Sigmoid colon (tissue), 7 donors: Measurements from ENCODE around the gene AIF1. TPM values are rescaled to one million over a fixed set of nuclear protein-coding genes. Genes with fewer than 3 reads are reported as not detected.

Experiments
- DNase-seq: peaks from one replicate; pipeline ENCODE4 v3.0.0-alpha.2; 2019
- H3K27ac ChIP-seq, 4 donors: fragments of 200-600 bp; sonication (generic); one replicate each; pipeline ENCODE4 v1.5.1; 2016 to 2019; ENCODE audit warnings: mild to moderate bottlenecking in 1 of 4
- H3K27me3 ChIP-seq, 3 donors: fragments of 200-600 bp; sonication (generic); one replicate each; pipeline ENCODE4 v1.5.1; 2019; ENCODE audit warnings: mild to moderate bottlenecking in 1 of 3
- H3K36me3 ChIP-seq, 4 donors: fragments of 200-600 bp; sonication (generic); one replicate each; pipeline ENCODE4 v1.5.1; 2016 to 2019
- H3K4me1 ChIP-seq, 4 donors: fragments of 200-600 bp; sonication (generic); one replicate each; pipeline ENCODE4 v1.5.1; 2017 to 2019
- H3K4me3 ChIP-seq, 4 donors: fragments of 200-600 bp; sonication (generic); one replicate each; pipeline ENCODE4 v1.5.1; 2017 to 2019; ENCODE audit warnings: mild to moderate bottlenecking in 2 of 4, moderate library complexity in 1 of 4
- H3K9me3 ChIP-seq, 4 donors: fragments of 200-600 bp in 3 of 4; sonication (generic) in 3 of 4; one replicate each; pipeline versions ENCODE4 v1.5.1 to v1.6.1; 2013 to 2019
- EP300 ChIP-seq, 4 donors: sonication (generic); formaldehyde crosslinking; IDR thresholded peaks; one replicate each; pipeline ENCODE4 v1.6.1; 2017; ENCODE audit warnings: antibody characterized with exemption in 4 of 4
- POLR2A ChIP-seq, 2 donors: fragments of 450-650 bp; IDR thresholded peaks; one replicate each; pipeline ENCODE4 v1.6.1; 2016; ENCODE audit warnings: antibody characterized with exemption in 2 of 2, mild to moderate bottlenecking in 2 of 2, moderate library complexity in 2 of 2
- POLR2AphosphoS5 ChIP-seq, 4 donors: sonication (generic); formaldehyde crosslinking; IDR thresholded peaks; one replicate each; pipeline ENCODE4 v1.6.1; 2017; ENCODE audit warnings: antibody characterized with exemption in 4 of 4
- WGBS, 2 donors: extraction: QIAGEN DNeasy Blood & Tissue Kit; methylation state at CpG; one replicate each; pipeline ENCODE4 v1.1.7; 2013; 5-methylcytosine and 5-hydroxymethylcytosine counted together
- intact Hi-C: fragments of 100-400 bp; cut with DNase I; formaldehyde crosslinking; loops from one replicate; pipeline ENCODE4 v1.15.1; 2023
- polyA plus RNA-seq, 3 donors: library from polyadenylated mRNA; stranded (reverse); fragments of 200-250 nt; gene quantifications; one replicate each; pipeline ENCODE4 v1.2.3, GENCODE V29; 2013
- total RNA-seq, 4 donors: library from RNA; depleted of rRNA; stranded (reverse); fragments of >200 nt; gene quantifications; one replicate each; pipeline ENCODE4 v1.1.0, GENCODE V29; 2016
- TF ChIP-seq, protein P1 (sequence below), 4 experiments: fragments of 450-650 bp in 3 of 4; fragments of 200-600 bp in 1 of 4; IDR thresholded peaks; one replicate each; pipeline ENCODE4 v1.5.1; 2016 to 2019; ENCODE audit warnings: antibody characterized with exemption in 4 of 4, mild to moderate bottlenecking in 3 of 4, moderate library complexity in 2 of 4
- donor health status: healthy with polysubstance abuse.
- donor health status: Bipolar disorder and iron deficiency.
- donor health status: healthy.

AIF1 gene
- total RNA-seq (10 to 100 TPM; 12.5 to 59.6 (median 36.9) TPM), polyA plus RNA-seq (100 to 1,000 TPM in 2 of 3 donors, 10 to 100 TPM in 1; 61.8 to 133 (median 114) TPM)

- Histone ChIP-seq H3K9me3 (no peaks in the 10 kb centered on the region), H3K4me1 (peaks cover 2 to 6% (median 4%) of the 10 kb centered on the region in 4 donors), H3K27me3 (no peaks in the 10 kb centered on the region), H3K27ac (peak within 1 kb of the TSS; percentile 14 to 36 (median 24)), H3K4me3 (peak within 1 kb of the TSS in 3 of 4 donors; percentile 2 to 29 (median 9)), H3K36me3 (no peaks in the 10 kb centered on the region)
- WGBS, 2 donors, result 49 to 55% methylated on average over 6 of the region's 6 CpGs
- DNase-seq, result no peak
- intact Hi-C loops, result no loop called here
- no peak for TF ChIP-seq POLR2AphosphoS5 (IDR thresholded peaks at IDR 0.05)
- TF ChIP-seq POLR2A (IDR thresholded peaks at IDR 0.05), result no peak
- no peak for TF ChIP-seq EP300 (IDR thresholded peaks at IDR 0.05)
- TF ChIP-seq, protein P1, sequence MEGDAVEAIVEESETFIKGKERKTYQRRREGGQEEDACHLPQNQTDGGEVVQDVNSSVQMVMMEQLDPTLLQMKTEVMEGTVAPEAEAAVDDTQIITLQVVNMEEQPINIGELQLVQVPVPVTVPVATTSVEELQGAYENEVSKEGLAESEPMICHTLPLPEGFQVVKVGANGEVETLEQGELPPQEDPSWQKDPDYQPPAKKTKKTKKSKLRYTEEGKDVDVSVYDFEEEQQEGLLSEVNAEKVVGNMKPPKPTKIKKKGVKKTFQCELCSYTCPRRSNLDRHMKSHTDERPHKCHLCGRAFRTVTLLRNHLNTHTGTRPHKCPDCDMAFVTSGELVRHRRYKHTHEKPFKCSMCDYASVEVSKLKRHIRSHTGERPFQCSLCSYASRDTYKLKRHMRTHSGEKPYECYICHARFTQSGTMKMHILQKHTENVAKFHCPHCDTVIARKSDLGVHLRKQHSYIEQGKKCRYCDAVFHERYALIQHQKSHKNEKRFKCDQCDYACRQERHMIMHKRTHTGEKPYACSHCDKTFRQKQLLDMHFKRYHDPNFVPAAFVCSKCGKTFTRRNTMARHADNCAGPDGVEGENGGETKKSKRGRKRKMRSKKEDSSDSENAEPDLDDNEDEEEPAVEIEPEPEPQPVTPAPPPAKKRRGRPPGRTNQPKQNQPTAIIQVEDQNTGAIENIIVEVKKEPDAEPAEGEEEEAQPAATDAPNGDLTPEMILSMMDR (IDR thresholded peaks at IDR 0.05), result no peak
Measured at GRCh38 chr6:31614684-31615578, at the start of gene AIF1. TSS of gene AIF1 (plus strand) at chr6:31615234. CDS start at chr6:31615330, 96 bp downstream.

DNA sequence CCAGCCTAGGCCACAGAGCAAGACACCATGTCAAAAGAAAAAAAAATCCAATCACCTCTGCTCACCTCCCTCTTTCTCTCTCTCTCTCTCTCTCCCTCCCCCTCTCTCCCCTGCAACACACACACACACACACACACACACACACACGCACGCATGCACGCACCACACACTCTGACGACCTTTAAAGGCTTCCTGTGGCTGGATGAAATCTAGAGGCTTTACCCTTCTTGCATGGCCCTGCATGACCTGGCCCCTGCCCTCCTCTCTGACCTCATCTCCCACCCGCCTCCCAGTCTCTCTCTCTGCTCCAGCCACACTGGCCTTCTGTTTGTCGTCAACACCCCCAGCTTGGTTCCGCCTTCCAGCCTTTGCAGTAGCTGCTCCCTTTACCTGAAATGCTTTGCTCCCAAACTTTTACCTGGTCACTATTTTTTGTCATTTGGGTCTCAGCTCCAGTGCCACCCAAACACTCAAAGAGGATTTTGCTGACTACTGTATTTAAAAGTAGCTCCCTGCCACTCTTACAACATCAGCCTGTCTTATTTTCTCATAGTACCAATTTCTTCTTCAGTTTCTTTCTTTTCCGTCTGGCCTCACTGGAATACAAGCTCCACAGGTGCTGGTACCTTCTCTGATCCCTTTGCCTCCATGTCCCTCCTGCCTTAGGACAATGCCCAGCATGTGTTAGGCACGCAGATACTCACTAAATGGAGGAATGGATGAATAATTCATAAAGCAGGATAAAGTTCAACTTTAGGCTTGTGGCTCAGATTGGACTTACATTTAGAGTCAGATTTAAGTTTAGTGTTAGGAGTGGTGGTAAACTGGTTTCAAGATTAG, 47.3 kb upstream of the AIF1 start:
- no peaks in the 10 kb centered on the region for H3K9me3 ChIP-seq
- peaks cover 0 to 28% (median 0%) of the 10 kb centered on the region in 3 donors for H3K27me3 ChIP-seq
- no peaks in the 10 kb centered on the region for H3K4me1 ChIP-seq
- H3K4me3 ChIP-seq, result no peak overlapping the region
- intact Hi-C loops, result no loop called here
- DNase-seq, result no peak
- TF ChIP-seq EP300 (IDR thresholded peaks at IDR 0.05) (no peak), POLR2AphosphoS5 (IDR thresholded peaks at IDR 0.05) (no peak), POLR2A (IDR thresholded peaks at IDR 0.05) (no peak)
- TF ChIP-seq, protein P1 (IDR thresholded peaks at IDR 0.05), result no peak
- no peak overlapping the region for H3K27ac ChIP-seq
- WGBS, 2 donors, result 50 to 52% methylated on average over 9 of the region's 9 CpGs
- no peaks in the 10 kb centered on the region for H3K36me3 ChIP-seq

DNA sequence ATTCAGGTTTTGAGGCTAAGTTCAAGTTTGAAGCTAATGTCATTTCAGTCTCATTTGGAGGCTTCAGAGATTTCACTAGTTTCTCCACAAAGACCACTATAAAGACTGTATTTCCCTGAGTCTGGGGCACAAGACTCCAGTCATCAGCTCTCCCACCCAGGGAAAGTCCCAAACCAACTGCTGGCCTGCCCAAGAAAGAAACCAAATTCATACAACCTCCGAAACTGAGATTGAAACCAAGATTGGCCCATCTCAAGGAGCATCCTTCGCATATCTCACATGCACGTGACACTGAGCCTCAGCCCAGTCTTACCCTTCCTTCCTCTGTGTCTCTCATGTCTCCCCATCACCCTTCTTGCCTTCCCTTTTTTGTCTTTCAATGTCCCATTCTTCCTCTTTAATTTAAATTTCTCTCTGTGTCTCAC, 46.5 kb upstream of the AIF1 start:
- Histone ChIP-seq H3K4me1 (no peaks in the 10 kb centered on the region), H3K27me3 (peaks cover 0 to 28% (median 0%) of the 10 kb centered on the region in 3 donors), H3K36me3 (no peaks in the 10 kb centered on the region), H3K4me3 (no peak overlapping the region), H3K9me3 (no peaks in the 10 kb centered on the region), H3K27ac (no peak overlapping the region)
- intact Hi-C loops, result no loop called here
- TF ChIP-seq EP300 (IDR thresholded peaks at IDR 0.05) (no peak), POLR2AphosphoS5 (IDR thresholded peaks at IDR 0.05) (no peak), POLR2A (IDR thresholded peaks at IDR 0.05) (no peak)
- TF ChIP-seq, protein P1 (IDR thresholded peaks at IDR 0.05), result no peak
- DNase-seq, result no peak
- WGBS, 2 donors, result 48 to 64% methylated on average over 3 of the region's 3 CpGs

DNA sequence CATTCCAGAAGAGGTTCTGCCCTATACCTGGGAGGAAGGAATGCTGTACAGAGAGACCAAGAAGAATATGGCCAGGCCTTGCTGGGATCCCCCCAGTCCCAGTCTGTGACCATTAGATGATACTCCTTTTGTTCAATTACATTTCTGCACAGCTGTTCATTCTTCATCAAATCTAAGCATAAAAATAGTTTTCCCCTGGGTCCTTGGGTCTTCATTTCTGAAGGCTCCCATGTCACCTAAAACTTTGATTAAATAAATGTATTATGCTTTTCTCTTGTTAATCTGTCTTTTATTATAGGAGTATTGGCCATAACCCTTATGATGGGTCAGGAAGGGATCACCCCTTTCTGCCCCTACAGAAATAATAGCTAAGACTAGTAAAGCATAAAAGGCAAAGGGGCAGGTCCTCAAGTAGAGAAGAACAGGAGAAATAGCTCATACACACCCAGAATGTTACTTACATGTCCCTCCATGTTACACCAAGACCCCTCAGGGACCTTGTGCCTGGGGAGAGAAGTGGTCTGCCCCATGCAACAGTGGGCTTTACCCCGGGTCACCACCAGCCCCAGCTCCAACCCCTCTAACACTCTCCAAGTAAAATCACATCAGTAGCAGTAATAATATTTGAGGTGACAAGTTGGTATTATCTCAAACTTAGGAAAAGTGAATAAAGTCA, 45.0 kb upstream of the AIF1 start:
- DNase-seq, result no peak

More for the DNA sequence above, 45.0 kb upstream of the AIF1 start:
- Histone ChIP-seq H3K36me3 (no peaks in the 10 kb centered on the region), H3K27me3 (peaks cover 0 to 28% (median 0%) of the 10 kb centered on the region in 3 donors), H3K9me3 (no peaks in the 10 kb centered on the region), H3K4me3 (no peak overlapping the region), H3K4me1 (no peaks in the 10 kb centered on the region), H3K27ac (no peak overlapping the region)
- 73 to 81% methylated on average over 1 of the region's 1 CpG for WGBS, 2 donors
- TF ChIP-seq POLR2A (IDR thresholded peaks at IDR 0.05), result no peak
- no peak for TF ChIP-seq POLR2AphosphoS5 (IDR thresholded peaks at IDR 0.05)
- TF ChIP-seq EP300 (IDR thresholded peaks at IDR 0.05), result no peak
- TF ChIP-seq, protein P1 (IDR thresholded peaks at IDR 0.05), result no peak
- intact Hi-C loops, result loop anchor here (1.0 kb wide), 1 partner anchor 12 kb away; no protein-coding TSS in a partner anchor
